ENCODE measurements around the gene LDB2.

Gene LDB2

GRCh38 chr4:16732741-16733140 lies 165.7 kb downstream of the LDB2 start:
- no peak overlapping the region for H3K9ac ChIP-seq
- TF ChIP-seq, protein P1, sequence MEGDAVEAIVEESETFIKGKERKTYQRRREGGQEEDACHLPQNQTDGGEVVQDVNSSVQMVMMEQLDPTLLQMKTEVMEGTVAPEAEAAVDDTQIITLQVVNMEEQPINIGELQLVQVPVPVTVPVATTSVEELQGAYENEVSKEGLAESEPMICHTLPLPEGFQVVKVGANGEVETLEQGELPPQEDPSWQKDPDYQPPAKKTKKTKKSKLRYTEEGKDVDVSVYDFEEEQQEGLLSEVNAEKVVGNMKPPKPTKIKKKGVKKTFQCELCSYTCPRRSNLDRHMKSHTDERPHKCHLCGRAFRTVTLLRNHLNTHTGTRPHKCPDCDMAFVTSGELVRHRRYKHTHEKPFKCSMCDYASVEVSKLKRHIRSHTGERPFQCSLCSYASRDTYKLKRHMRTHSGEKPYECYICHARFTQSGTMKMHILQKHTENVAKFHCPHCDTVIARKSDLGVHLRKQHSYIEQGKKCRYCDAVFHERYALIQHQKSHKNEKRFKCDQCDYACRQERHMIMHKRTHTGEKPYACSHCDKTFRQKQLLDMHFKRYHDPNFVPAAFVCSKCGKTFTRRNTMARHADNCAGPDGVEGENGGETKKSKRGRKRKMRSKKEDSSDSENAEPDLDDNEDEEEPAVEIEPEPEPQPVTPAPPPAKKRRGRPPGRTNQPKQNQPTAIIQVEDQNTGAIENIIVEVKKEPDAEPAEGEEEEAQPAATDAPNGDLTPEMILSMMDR (IDR thresholded peaks at IDR 0.05), result no peak
- H3K27ac ChIP-seq, result no peak overlapping the region
- H3K36me3 ChIP-seq (ENCODE audit: control insufficient read depth, insufficient read depth, low read length), result no peaks in the 10 kb centered on the region
- H3K4me2 ChIP-seq (ENCODE audit: low read length), result no peak overlapping the region
- H3K9me3 ChIP-seq (ENCODE audit: control insufficient read depth, low read length), result no peaks in the 10 kb centered on the region
- H3K79me2 ChIP-seq, result no peaks in the 10 kb centered on the region
- H3K4me3 ChIP-seq (ENCODE audit: low read depth, low read length), result no peak overlapping the region
- no peak overlapping the region for H2AFZ ChIP-seq
- no peaks in the 10 kb centered on the region for H3K27me3 ChIP-seq (ENCODE audit: control insufficient read depth, insufficient read depth, low read length)
- no peaks in the 10 kb centered on the region for H3K4me1 ChIP-seq

- H3K9ac ChIP-seq, result no peak overlapping the region
- no peaks in the 10 kb centered on the region for H3K27me3 ChIP-seq (ENCODE audit: control insufficient read depth, insufficient read depth, low read length)
- H3K4me1 ChIP-seq, result no peaks in the 10 kb centered on the region
- no peaks in the 10 kb centered on the region for H3K36me3 ChIP-seq (ENCODE audit: control insufficient read depth, insufficient read depth, low read length)
- H2AFZ ChIP-seq, result no peak overlapping the region
- no peak overlapping the region for H3K4me3 ChIP-seq (ENCODE audit: low read depth, low read length)
- TF ChIP-seq, protein P1 (IDR thresholded peaks at IDR 0.05), result no peak
- H3K9me3 ChIP-seq (ENCODE audit: control insufficient read depth, low read length), result no peaks in the 10 kb centered on the region
- no peak overlapping the region for H3K4me2 ChIP-seq (ENCODE audit: low read length)
- H3K27ac ChIP-seq, result no peak overlapping the region
- H3K79me2 ChIP-seq, result no peaks in the 10 kb centered on the region
Measured at GRCh38 chr4:16731776-16732380, 166.6 kb downstream of the LDB2 start.

- no peak overlapping the region for H3K27ac ChIP-seq
- H3K4me1 ChIP-seq, result no peaks in the 10 kb centered on the region
- no peaks in the 10 kb centered on the region for H3K27me3 ChIP-seq (ENCODE audit: control insufficient read depth, insufficient read depth, low read length)
- TF ChIP-seq, protein P1 (IDR thresholded peaks at IDR 0.05), result no peak
- no peak overlapping the region for H3K9ac ChIP-seq
- H2AFZ ChIP-seq, result no peak overlapping the region
- no peak overlapping the region for H3K4me2 ChIP-seq (ENCODE audit: low read length)
- H3K9me3 ChIP-seq (ENCODE audit: control insufficient read depth, low read length), result no peaks in the 10 kb centered on the region
- no peak overlapping the region for H3K4me3 ChIP-seq (ENCODE audit: low read depth, low read length)
- H3K79me2 ChIP-seq, result no peaks in the 10 kb centered on the region
- H3K36me3 ChIP-seq (ENCODE audit: control insufficient read depth, insufficient read depth, low read length), result no peaks in the 10 kb centered on the region
Measured at GRCh38 chr4:16730522-16731205, 167.8 kb downstream of the LDB2 start.

GRCh38 chr4:16729336-16729735 lies 169.1 kb downstream of the LDB2 start:
- Histone ChIP-seq H3K27ac (no peak overlapping the region), H3K79me2 (no peaks in the 10 kb centered on the region), H3K9me3 (ENCODE audit: control insufficient read depth, low read length) (no peaks in the 10 kb centered on the region), H3K4me3 (ENCODE audit: low read depth, low read length) (no peak overlapping the region), H3K4me1 (no peaks in the 10 kb centered on the region), H3K9ac (no peak overlapping the region), H3K4me2 (ENCODE audit: low read length) (no peak overlapping the region), H3K27me3 (ENCODE audit: control insufficient read depth, insufficient read depth, low read length) (no peaks in the 10 kb centered on the region), H3K36me3 (ENCODE audit: control insufficient read depth, insufficient read depth, low read length) (no peaks in the 10 kb centered on the region), H2AFZ (no peak overlapping the region)
- TF ChIP-seq, protein P1 (IDR thresholded peaks at IDR 0.05), result no peak

- Histone ChIP-seq H3K36me3 (ENCODE audit: control insufficient read depth, insufficient read depth, low read length) (no peaks in the 10 kb centered on the region), H3K4me2 (ENCODE audit: low read length) (no peak overlapping the region), H3K9ac (no peak overlapping the region), H3K4me1 (no peaks in the 10 kb centered on the region), H3K4me3 (ENCODE audit: low read depth, low read length) (no peak overlapping the region), H3K27ac (no peak overlapping the region), H3K27me3 (ENCODE audit: control insufficient read depth, insufficient read depth, low read length) (no peaks in the 10 kb centered on the region), H3K9me3 (ENCODE audit: control insufficient read depth, low read length) (no peaks in the 10 kb centered on the region), H3K79me2 (no peaks in the 10 kb centered on the region), H2AFZ (no peak overlapping the region)
- TF ChIP-seq, protein P1 (IDR thresholded peaks at IDR 0.05), result no peak
Measured at GRCh38 chr4:16728849-16729248, 169.6 kb downstream of the LDB2 start.
